Measurements from ENCODE around the gene RABGGTB.
A peak's percentile ranks its signal among the peaks of the same experiment; 100 is the strongest.
"Not testable (repeated sequence)": the region's sequence is repeated elsewhere in the genome, so short reads cannot be mapped to it uniquely, and the experiment has no call there.

RABGGTB gene

DNA sequence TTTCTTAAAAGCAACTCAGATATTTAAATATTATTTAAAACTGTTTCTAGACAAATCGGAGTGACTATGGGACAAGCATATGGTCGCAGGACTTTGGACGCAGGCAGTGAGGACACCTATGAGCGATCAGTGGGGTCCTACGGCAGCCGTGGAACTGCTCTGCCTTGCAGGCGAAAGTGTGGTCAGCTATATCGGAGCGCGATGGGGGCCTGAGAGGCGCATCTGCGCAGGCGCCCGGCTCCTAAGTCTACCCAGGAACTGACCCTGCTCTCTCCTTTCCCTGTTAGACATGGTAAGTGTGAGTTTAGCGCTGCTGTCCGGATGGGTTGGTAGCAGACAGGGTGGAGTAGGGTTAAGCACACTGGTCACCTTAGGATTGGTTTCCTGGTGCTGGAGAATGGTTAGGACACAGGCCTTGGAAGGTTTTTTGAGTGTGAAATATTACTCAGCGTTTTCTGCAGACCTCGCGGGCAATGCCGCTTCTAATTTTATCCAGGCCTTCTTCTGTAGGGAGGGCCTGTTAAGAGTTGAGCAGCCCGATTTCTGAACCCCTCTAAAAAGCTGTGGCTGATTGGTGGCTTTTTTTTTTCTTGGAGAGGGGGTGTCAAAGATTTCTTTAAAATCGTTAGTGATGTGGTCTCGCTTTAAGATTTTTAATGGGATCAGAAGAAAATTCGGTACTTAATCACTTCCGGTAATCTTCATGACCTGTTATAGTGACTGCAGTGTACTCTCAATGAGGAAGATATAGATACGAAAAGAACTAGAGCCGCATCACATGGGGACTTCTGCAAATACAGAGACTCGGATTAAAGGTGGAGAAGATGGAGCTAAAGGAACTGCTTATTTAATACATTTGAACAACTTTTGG is at the start of gene RABGGTB:
RABGGTB (plus strand) TSS at position 274 of the 871 bp plus-strand sequence; CDS start at position 290, 16 bp downstream.
- TF ChIP-seq, protein P1, sequence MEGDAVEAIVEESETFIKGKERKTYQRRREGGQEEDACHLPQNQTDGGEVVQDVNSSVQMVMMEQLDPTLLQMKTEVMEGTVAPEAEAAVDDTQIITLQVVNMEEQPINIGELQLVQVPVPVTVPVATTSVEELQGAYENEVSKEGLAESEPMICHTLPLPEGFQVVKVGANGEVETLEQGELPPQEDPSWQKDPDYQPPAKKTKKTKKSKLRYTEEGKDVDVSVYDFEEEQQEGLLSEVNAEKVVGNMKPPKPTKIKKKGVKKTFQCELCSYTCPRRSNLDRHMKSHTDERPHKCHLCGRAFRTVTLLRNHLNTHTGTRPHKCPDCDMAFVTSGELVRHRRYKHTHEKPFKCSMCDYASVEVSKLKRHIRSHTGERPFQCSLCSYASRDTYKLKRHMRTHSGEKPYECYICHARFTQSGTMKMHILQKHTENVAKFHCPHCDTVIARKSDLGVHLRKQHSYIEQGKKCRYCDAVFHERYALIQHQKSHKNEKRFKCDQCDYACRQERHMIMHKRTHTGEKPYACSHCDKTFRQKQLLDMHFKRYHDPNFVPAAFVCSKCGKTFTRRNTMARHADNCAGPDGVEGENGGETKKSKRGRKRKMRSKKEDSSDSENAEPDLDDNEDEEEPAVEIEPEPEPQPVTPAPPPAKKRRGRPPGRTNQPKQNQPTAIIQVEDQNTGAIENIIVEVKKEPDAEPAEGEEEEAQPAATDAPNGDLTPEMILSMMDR (IDR thresholded peaks at IDR 0.05; ENCODE audit: low read depth, low read length) = no peak
- peak within 1 kb of the TSS; percentile 84 for H3K4me3 ChIP-seq (ENCODE audit: low read depth, low read length)

DNA sequence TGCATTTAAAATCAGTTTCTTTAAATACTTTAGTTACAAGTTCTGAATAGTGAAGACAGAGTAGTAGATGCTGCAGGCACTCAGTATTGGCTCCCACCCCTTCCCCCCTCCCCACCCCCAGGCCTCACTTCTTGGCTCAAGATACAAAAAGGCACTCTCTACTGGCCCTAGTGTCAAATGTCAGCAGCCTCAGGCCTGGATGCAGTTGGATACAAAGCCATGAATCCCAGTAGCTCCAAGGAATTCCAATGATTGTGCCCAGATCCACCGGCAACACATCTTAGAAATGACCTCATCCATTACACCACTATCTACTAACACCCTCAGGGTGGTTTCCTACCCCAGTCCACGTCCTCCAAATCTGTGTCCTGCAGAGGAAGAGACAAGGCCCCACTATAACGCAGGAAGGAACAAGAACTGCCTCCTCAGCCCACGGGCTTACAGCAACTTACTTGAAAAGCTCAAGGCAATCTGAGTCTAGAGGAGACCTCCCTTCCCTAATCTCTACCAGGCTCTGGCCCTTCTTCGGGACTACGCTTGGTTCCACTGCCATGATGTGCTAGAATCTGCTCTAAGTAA is 43.9 kb upstream of the RABGGTB start:
- TF ChIP-seq, protein P1 (IDR thresholded peaks at IDR 0.05; ENCODE audit: low read depth, low read length) = no peak
- no peak overlapping the region for H3K4me3 ChIP-seq (ENCODE audit: low read depth, low read length)

DNA sequence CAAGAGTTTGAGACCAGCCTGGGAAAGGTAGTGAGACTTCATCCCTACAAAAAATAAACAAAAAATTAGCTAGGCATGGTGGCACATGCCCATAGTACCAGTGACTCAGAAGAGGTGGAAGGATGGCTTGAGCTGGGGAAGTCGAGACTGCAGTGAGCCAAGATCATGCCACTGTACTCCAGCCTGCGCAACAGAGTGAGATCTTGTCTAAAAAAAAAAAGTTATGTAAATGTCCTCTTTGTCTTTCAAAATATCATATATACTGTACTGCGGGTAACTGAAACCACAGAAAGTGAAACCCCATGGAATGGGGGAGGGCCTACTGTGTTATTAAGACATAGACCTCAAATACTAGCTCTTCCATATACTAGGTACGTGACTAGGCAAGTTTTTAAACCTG is 40.8 kb upstream of the RABGGTB start:
- TF ChIP-seq, protein P1 (IDR thresholded peaks at IDR 0.05; ENCODE audit: low read depth, low read length) = no peak
- no peak overlapping the region for H3K4me3 ChIP-seq (ENCODE audit: low read depth, low read length)

DNA sequence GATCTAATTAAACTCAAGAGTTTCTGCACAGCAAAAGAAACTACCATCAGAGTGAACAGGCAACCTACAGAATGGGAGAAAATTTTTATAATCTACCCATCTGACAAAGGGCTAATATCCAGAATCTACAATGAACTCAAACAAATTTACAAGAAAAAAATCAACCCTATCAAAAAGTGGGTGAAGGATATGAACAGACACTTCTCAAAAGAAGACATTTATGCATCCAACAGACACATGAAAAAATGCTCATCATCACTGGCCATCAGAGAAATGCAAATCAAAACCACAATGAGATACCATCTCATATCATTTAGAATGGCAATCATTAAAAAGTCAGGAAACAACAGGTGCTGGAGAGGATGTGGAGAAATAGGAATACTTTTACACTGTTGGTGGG is 28.8 kb upstream of the RABGGTB start:
- not testable (repeated sequence) for H3K4me3 ChIP-seq (ENCODE audit: low read depth, low read length)

DNA sequence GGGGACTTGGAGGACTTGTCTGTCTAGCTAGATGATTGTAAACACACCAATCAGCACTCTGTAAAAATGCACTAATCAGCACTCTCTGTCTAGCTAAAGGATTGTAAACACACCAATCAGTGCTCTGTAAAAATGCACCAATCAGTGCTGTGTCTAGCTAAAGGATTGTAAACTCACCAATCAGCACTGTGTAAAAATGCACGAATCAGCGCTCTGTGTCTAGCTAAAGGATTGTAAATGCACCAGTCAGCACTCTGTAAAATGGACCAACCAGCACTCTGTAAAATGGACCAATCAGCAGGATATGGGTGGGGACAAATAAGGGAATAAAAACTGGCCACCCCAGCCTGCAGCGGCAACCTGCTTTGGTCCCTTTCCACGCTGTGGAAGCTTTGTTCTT is 27.5 kb upstream of the RABGGTB start:
- H3K4me3 ChIP-seq (ENCODE audit: low read depth, low read length) = not testable (repeated sequence)

DNA sequence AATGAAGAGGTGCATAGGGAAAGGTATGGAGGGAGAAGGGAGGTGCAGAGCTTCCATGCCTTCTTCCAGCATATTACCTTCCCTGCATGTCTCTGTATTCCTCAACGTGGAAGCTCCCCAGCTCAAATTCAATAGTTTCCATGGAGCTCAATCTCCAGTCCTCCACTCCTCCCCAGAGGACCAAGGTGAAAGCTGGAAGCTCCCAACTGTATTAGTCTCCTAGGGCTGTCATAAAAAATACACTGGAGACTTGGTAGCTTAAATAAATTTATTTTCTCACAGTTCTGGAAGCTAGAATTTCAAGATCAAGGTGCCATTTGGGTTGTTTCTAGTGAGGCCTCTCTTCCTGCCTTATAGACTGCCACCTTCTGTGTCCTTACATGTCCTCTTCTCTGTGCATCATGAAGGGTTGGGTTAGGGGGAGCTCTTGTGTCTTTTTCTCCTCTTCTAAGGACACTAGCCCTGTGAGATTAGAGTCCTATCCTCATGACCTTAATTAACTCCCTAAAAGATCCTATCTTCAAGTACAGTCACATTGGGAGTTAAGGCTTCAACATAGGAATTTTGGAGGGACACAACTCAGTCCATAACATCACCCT is 21.9 kb upstream of the RABGGTB start:
- no peak overlapping the region for H3K4me3 ChIP-seq (ENCODE audit: low read depth, low read length)
- TF ChIP-seq, protein P1 (IDR thresholded peaks at IDR 0.05; ENCODE audit: low read depth, low read length) = no peak

DNA sequence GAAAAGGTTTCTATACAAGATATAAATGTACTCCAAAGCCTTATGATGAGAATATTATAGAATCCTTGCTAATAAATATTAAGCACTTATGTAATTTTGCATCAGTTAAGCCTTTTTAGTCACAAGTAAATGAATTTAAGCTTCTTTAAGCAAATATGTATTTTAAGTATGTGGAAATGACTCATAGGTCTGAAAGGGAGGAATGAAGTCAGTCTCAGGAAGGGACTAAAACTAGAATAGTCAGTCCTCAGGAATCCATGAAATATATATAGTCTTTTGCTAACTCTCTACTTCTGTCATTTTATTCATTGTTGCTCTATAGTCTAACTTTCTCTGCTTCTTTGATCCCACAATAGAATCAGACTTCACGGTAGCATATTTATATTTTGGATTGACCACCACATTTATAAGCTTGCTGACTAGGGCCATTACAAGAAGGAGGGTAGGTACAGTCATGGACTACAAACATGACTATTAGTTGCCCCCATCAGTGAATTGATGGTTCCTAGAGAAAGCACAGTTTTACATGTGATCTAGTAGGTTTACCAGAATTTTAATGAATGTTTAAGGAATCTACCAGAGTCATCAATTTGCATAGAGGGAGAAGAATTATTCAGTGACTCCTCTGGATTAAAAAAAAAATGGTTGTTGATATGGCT is 20.2 kb upstream of the RABGGTB start:
- TF ChIP-seq, protein P1 (IDR thresholded peaks at IDR 0.05; ENCODE audit: low read depth, low read length) = no peak
- H3K4me3 ChIP-seq (ENCODE audit: low read depth, low read length) = no peak overlapping the region

DNA sequence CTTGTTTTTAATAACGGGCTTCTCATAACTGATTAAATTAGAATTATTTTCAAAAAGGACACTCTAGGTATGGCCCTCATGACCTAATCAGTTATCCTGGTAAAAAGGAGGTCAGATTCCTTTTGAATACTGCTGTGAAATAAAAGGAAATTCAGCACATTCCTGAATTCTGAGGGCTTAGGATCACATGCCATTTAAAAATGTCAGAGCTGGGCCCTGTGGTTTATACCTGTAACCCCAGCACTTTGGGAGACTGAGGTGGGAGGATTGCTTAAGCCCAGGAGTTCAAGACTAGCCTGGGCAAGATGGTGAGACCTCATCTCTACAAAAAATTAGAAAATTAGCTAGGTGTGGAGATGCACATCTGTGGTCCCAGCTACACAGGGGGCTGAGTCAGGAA is 18.0 kb upstream of the RABGGTB start:
- H3K4me3 ChIP-seq (ENCODE audit: low read depth, low read length) = no peak overlapping the region
- TF ChIP-seq, protein P1 (IDR thresholded peaks at IDR 0.05; ENCODE audit: low read depth, low read length) = no peak
